HG02852 (cell line): ENCODE measurements around the gene ADGRG6.

Experiments
- ATAC-seq: cut with Tn5 transposase; IDR thresholded peaks from one replicate; pipeline ENCODE4 v1.9.1; 2021; ENCODE audit warnings: mild to moderate bottlenecking, moderate library complexity; ENCODE audit not compliant: unreplicated experiment

ADGRG6 gene

DNA sequence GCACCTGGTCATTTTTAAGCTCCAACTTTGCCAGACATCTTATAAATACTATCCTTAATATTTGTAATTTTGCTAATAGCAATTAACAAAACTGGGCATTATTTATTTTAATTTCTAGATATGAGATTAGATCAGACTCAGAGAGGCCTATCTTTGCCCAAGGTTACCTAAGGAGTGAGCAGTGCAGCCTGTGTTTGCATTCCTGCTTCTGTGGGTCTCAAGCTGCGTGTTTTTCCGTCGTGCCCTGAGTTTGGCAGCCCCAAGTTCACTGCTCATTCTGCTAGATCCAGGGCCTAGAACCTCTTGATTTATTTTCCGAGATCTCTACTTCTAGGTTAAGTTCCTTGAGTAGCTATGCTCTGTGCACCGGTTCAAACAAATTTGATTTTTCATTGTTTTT is 11.0 kb upstream of the ADGRG6 start:
- no peak for ATAC-seq

DNA sequence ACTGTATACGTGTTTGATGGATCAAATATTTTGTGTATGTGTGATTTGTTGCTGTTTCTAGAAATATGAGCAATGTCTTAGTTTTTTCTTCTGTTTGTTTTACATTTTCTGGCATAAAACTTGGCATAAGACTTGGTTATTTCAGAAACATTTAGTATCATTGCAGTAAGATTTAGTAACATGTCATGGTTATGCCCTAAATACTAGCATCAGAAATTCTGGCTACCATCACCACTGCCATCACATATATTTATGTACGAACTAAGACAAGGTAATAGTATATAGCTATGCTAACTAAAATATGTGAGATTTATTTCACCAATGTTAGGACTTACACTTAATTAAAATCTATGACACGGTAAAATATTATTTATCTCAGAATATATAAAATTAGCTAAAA is 10.3 kb upstream of the ADGRG6 start:
- no peak for ATAC-seq

DNA sequence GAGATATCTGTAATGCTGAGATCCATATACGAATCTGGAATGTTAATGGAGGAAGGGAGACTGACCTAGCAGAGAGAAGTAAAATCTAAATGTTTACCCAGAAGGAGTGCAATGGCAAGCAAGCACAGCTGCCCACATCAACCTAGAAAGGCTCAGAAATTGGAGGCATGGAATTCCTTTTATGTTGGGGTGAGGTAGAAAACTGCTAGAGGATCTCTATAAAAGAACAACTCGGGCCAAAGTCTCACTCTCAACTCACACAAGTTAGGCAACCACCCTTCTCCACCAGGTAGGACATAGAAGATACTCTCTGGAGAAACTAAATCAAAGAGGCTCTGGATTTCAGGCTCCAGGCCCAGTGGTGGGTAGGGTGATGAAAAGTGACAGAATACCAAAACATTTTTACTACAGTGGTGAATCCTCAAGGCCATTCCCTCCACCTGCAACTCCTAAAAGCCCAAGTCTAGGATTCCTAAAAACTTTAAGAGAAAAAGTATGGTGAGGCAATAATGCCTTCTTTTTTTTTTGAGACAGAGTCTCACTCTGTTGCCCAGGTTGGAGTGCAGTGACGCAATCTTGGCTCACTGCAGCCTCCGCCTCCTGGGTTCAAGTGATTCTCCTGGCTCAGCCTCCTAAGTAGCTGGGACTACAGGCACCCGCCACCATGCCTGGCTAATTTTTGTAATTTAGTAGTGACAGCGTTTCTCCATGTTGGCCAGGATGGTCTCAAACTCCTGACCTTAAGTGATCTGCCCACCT is 9.5 kb upstream of the ADGRG6 start:
- ATAC-seq: no peak

DNA sequence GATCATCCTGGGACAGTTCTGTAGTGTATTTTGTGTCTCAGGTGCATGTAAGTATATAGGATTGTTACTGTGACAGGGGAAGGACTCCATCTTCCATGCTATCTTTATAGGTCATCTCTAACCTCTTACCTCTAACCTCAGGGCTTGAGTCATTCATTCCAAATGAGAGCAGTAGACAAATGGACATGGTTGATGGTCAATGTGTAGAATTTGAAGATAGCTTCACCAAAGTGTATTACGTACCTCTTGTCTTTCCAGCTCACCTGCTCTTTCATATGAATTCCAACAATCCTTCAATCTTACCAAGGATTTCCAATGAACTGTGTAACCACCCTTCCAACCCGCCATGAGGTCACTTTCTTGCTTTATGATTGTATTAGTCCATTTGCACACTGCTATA is 8.7 kb upstream of the ADGRG6 start:
- no peak for ATAC-seq

DNA sequence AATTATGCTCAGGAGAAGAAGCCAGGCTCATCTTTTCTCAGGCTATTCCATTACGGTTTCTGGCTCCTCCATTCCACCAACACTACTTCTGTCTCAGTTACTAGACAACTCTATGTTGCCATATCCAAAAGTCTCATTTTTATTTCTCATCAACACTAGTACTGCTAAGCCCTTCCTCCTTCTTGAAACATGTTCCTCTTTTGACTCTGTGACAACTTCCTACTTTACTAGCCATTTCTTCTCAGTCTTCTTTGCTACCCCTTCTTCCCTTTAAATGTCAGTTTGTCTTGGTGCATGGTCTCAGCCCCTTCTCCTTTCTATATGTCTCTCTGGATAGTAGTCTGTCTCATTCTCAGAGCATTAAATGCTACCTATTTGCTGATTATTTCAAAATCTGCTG is 7.1 kb upstream of the ADGRG6 start:
- ATAC-seq: no peak

DNA sequence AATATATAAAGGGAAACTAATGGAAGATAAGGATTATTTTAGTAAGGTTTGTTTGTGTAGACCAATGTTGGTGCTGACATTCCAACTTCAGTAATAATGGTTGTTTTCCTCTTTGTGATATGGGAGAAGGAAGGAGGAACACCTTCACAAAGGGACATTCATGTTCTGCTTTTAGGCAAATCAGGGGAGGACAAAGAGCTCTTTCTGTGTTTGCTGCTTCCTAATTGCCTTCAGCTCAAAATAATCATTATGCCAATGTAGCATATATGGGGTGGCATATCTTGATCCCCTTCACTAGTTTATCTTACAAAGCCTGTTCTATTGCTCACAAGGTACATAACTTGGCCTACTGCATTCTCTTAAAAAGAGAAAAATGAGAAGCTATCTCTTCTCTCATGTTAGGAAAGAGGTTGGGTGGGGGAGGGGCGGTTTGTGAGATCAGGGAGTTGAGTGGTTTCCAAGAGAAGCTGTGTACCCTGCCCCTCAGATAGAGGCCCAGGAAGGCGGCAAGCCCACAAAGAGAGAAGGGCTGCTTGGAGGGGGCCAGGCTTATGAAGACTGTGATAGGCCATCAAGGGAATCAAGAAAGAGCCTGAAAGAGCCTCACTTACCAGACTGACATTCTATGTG is 4.7 kb upstream of the ADGRG6 start:
- ATAC-seq: no peak

DNA sequence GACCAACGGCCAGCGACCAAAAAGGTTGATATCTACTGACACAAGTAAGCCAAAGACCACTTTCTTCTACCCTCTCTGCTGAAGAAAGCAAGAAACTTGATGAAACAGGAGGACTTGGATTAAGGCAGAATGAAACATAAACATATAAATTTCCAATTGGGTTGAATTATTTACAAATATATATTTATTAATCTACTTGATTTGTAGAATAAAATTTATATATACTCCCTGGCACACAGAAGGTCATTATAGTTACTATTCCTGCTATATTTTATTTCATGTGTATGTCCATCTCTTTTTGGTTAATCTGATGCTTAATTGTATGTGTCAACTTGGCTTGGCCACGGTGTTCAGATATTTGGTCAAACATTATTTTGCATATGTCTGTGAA is 4.2 kb upstream of the ADGRG6 start:
- ATAC-seq: no peak

DNA sequence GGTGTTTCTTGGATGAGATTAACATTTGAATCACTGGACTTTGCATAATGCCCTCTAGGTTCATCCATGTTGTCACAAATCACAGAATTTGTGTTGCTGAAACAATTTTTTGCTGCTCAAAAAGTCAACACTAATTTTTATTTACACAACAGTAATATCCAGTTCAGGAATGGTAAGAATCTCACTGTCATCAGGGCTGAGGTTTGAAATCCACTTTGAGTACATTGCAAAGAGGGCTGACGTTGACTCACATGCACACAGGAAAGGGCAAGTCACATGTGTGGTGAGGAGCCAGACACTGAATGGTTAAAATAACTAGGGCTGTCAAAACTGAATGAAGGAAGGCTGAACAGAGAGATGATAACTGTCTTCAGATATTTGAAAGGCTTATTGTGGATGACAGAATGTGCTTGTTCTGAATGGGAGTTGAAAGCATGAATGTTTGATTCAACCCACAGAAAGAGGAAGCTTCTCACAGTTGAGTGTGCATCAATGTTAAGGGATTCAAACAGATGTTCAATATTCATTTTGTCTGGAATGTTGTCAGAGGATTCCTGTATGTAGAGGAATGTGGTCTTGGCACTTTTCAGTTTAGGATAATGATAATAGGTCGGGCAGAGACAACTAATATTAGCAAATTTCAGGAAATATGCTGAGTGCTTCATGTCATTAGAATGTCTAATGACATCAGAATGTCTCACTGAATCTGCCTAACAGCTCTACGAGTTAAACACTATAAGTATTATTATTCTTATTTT is 3.6 kb upstream of the ADGRG6 start:
- ATAC-seq: no peak

DNA sequence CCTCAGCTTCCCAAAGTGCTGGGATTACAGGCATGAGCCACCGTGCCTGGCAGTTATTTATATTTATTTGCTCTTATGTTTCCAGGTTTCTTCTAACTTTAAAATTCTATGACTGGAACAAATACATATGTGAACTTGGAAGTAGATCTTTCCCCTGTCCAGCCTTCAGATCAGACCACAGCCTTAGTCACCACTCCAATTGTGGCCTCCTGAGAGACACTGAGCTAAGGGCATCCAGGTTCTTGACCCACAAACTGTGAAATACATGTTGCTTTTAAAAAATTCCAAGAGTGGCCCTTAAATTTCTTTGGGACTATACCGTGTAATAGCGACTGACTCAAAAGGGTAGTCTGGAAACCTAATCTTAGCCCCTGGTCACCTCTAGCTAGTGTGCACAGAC is 1.5 kb upstream of the ADGRG6 start:
- no peak for ATAC-seq

DNA sequence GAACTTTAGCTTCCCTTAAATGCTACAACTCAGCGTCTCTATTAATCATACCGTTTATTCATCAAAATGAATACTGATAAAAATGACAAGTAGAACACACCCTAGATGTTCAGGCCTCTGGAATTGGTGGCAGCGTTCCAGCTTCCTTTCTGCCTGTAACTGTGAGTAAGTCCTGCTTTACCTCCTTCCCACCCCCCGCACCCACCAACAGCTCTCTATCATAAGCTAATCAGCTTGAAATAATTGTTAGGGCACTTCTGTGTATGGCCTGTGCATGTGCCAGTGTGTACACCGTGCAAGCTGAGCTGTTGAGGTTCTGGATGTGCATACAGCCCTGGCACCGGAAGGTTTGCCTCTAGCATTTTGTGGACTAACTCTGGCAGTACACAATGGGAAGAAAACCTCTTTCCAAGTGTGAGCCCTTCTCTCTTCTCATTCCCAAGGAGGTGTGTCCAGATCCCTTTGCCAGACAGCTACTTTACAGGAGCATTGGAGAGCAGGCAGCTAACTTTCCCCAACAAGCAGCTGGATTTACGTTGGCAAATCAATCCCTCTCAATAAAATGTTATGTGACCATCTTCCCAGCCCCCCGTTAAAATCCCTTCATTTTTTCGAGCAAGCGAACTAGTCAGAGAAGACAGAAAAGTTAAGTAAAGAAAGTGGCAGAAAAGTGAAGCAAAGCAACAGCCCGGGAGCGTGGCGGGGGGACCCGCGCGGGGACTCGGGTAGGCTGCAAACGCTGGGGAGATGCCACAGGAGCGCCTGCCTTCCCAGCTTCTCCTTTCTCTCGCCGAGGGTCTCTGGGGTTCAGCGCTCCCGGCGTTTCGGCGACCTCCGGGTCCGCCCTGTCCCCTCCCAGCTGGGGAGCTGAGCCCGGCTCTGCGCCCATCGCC is 803 bp upstream of the ADGRG6 start:
- no peak for ATAC-seq

DNA sequence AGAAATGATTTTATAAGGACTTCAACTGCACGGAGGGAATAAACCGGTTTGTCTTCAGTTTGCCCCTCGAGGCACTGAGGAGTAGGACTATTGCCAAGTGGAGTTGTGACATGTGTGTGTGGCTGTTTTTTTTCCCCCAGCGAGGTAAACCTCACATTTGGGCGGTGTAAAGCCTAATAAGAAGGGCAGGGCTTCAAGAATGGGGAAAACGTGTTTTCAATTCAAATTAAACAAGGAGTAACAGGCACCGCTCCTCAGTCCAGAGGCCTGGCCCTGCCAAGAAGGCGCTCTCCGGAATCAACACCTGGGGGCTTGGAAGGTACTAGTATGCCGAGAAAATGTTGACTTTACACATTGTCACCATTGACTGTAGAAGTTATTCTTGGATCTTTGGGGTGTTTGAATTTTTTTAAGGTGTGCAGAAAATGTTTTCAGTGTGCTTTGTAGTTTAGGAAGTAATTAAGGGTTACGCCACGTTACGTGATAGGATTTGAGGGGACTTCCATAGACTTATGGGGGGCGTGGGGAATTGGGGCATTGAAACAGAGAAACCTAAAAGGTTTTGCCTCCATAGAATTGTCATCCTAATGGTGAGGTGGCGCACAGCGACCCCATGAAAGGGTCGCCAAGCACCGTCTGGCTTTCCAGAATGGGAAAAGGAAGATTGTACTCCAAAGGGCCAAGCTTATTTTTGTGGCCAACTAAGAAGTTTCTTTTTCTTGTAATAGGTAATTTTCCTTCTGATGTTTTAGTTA is 791 bp downstream of the ADGRG6 start:
- ATAC-seq: no peak

DNA sequence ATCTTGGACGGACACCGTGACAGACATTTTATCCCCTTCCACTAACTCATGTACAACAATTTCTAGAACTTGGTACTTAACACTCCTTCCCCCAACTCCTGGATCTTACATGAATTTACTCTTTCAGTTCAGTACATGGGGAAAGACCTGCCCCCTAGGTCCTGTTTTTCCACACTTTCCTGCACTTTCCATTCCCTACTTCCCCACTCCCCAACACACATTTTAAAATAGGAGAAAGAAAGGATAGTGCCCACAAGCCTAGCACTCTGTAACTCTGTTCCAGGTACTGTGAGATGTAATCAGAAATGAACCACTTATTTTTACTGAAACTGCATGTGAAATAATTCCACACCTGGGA is 1.3 kb downstream of the ADGRG6 start:
- ATAC-seq: no peak

DNA sequence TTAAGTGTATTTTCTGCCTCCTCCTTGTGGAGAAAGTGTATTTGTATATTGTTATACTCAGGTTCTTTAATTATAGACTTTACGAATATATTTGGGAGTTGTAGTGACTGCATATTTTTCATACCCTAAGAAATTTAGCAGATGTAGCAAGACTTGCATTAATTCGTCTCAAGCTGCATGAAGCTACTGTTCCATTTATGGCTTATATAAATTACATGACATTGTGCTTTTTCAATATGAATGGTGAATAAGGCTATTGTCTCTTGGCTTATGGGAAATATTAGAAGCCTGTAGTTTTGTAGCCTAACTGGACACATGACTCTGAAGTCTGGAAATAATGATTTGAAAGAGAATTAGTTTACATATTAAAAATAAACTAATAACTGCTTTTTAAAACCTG is 2.4 kb downstream of the ADGRG6 start:
- no peak for ATAC-seq

DNA sequence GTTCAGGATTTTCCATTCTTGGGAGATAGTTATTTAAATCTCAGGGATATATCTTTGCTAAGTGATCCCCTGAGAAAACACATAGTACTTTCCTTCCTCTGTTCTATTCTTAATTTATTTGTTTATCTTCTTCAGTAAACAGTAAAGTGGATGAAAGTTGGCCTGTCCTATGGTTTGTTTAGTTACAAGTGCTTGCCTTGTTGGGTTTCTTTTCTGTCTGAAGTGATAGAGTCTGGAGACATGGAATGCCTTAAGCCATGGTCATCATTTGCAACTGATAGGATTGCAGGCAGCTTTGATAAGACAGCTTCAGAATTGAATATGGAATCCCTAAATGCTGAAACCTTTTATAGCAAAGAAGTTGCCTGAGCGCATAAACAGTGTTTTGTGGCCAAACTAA is 4.9 kb downstream of the ADGRG6 start:
- no peak for ATAC-seq

DNA sequence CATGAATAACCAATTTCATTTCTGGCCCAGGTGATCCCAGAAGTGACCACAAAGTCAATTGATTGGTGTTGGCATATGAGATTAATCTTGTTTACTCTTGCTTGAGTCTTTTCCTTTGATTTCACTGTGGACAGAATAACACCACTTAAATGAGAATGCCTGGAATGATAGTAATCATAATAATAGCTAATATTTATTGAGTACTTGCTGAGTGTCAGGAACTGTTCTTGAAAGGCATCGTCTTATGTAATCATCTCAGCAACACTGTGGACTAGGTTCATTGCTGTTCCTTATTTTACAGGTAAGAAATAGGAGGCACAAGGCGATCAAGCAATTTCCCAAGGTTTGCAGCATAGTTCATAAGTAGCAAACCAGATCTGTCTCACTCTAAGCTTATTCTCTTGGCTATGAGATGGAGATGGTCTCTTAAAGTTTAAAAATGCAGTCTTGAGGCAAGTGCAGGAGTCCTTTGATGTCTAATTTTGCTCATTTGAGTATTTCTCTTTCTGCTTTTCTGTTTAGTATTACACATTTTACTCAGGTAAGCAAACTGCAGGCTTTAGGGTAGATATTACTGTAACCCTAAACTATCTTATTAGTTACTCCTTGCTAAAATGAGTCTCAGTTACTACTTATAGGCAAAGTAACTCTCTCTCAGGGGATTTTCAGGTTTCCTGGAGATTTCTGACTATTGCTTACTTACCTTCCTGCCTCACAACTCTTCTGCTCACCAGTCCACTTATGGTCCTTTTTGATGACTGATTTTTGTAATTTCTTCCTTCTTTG is 6.3 kb downstream of the ADGRG6 start:
- ATAC-seq: no peak

DNA sequence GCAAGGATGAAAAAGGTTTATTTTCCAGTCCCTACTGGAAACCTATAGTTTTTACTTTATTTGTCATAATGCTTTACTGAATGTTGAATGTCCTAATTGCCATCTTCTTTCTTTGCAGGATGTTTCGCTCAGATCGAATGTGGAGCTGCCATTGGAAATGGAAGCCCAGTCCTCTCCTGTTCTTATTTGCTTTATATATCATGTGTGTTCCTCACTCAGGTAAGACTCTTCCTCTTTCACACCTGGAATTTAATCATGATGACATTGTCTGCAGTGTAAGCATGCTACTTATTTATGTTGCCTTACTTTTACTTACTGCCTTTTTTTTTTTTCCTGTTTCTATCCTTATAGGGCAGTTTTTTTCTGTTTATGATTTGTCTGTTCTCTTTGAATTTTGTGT is 7.6 kb downstream of the ADGRG6 start:
- no peak for ATAC-seq

DNA sequence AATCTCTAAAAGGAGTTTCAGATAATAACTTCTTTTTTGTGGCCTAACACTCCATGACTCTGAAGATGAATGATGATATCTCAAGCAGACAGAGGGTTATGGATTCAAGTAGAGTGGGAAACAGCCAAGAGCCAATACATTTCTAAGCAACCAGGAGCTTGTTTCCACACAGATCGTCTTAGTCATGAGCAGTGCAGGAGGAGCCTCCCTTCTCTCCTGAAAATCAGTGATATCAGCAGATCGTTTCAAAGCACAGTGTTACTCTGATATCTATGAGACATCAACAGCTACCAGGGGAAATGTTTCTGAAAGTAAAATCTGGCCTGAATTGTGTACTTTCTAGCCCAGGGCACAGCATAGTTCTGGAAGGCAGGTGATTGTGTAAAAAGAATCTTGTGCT is 11.5 kb downstream of the ADGRG6 start:
- no peak for ATAC-seq

DNA sequence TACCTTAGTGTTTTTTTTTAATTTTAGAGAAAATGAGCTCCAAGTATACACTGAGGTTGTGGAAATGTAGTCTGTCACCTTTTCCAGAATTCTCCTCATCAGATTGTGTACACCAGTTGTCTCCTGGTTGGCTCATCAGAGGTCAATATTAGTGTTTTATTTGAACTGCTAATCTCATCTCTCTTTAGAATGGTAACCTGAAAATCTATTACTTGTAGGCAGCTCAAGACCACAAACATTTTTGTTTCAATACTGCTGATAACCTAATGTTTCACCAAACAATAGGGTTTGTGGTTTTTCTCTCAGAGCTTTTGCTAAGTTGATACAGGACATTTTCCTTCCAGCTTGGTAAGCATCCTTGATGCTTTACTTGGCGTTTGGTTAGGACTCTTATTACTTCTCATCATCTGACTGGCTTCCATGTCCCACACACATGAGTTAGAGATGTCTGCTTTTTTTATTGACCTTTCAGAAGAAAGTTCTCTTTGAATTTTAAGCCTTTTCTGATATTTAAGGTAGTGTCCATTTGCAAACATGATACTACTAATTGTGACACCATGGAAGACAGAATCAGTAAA is 15.1 kb downstream of the ADGRG6 start:
- ATAC-seq: no peak

DNA sequence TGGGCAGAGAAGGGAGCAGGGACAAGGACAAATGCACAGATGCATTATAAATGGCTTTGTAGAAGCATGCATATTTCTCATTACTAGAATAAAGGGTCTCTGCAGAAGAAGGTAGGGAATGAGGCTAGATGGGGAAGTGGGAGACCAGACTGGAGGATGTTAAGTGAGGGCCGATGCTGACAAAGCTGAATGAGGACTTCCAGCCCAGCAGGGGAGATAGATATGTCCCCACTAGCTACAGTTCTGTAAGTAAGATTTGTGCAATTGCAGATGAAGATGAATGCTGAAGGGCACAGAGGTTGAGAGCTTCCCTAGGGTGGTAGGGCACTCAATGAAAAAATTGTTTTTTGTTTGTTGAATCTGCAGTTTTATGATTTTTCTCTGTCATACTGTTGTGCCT is 16.9 kb downstream of the ADGRG6 start:
- ATAC-seq: no peak
